H9 (cell line): ENCODE results near the gene INO80. TPM values are rescaled to one million over a fixed set of nuclear protein-coding genes. Genes with fewer than 3 reads are reported as not detected.

Experiments
- DNase-seq: peaks from one replicate; pipeline ENCODE4 v3.0.0-alpha.2; 2017
- H2AFZ ChIP-seq: one replicate; pipeline ENCODE4 v1.6.1; 2013; ENCODE audit warnings: mild to moderate bottlenecking, low read length, control low read depth, moderate library complexity
- H2AK5ac ChIP-seq: 2 replicates; pipeline ENCODE4 v1.6.1; 2013; ENCODE audit warnings: low read length, control low read depth, mixed read lengths; ENCODE audit not compliant: insufficient read length
- H2BK120ac ChIP-seq: one replicate; pipeline ENCODE4 v1.6.1; 2013; ENCODE audit warnings: low read depth, mild to moderate bottlenecking, low read length, control low read depth, inconsistent platforms; ENCODE audit not compliant: poor library complexity, severe bottlenecking
- H2BK12ac ChIP-seq: 2 replicates; pipeline ENCODE4 v1.6.1; 2013; ENCODE audit warnings: low read length, control low read depth, mixed read lengths, low read depth; ENCODE audit not compliant: insufficient read length
- H2BK15ac ChIP-seq: 2 replicates; pipeline ENCODE4 v1.6.1; 2013; ENCODE audit warnings: low read depth, low read length, control low read depth
- H2BK20ac ChIP-seq: one replicate; pipeline ENCODE4 v1.6.1; 2013; ENCODE audit warnings: low read depth, mild to moderate bottlenecking, low read length, control low read depth, inconsistent platforms; ENCODE audit not compliant: poor library complexity, severe bottlenecking
- H2BK5ac ChIP-seq: 2 replicates; pipeline ENCODE4 v1.6.1; 2013; ENCODE audit warnings: low read length, control low read depth, mixed read lengths; ENCODE audit not compliant: insufficient read length
- H3K14ac ChIP-seq: 2 replicates; pipeline ENCODE4 v1.6.1; 2013; ENCODE audit warnings: low read length, control low read depth; ENCODE audit not compliant: insufficient read depth
- H3K18ac ChIP-seq: 2 replicates; pipeline ENCODE4 v1.6.1; 2013; ENCODE audit warnings: low read depth, mild to moderate bottlenecking, mixed read lengths, low read length, control low read depth; ENCODE audit not compliant: insufficient read length
- H3K23ac ChIP-seq: 2 replicates; pipeline ENCODE4 v1.6.1; 2013; ENCODE audit warnings: low read length, control low read depth, mixed read lengths, low read depth; ENCODE audit not compliant: insufficient read length
- H3K23me2 ChIP-seq: 2 replicates; pipeline ENCODE4 v1.6.1; 2013; ENCODE audit warnings: low read depth, mild to moderate bottlenecking, mixed read lengths, low read length, control low read depth; ENCODE audit not compliant: insufficient read length, poor library complexity, severe bottlenecking
- H3K27ac ChIP-seq: 2 replicates; pipeline ENCODE4 v1.5.1; 2013; ENCODE audit warnings: low read length, control low read depth, mixed read lengths, low read depth; ENCODE audit not compliant: insufficient read length
- H3K27me3 ChIP-seq: 2 replicates; pipeline ENCODE4 v1.6.1; 2013; ENCODE audit warnings: low read length, control low read depth, inconsistent platforms; ENCODE audit not compliant: insufficient read depth
- H3K4ac ChIP-seq: 2 replicates; pipeline ENCODE4 v1.6.1; 2013; ENCODE audit warnings: low read depth, mild to moderate bottlenecking, control low read depth, inconsistent platforms, low read length, moderate library complexity
- H3K4me1 ChIP-seq: 2 replicates; pipeline ENCODE4 v1.6.1; 2013; ENCODE audit warnings: low read length, control low read depth, inconsistent platforms; ENCODE audit not compliant: insufficient read depth
- H3K4me2 ChIP-seq: 2 replicates; pipeline ENCODE4 v1.6.1; 2013; ENCODE audit warnings: low read length, control low read depth, mixed read lengths; ENCODE audit not compliant: insufficient read length, insufficient read depth
- H3K56ac ChIP-seq: 2 replicates; pipeline ENCODE4 v1.6.1; 2013; ENCODE audit warnings: low read depth, mild to moderate bottlenecking, mixed read lengths, low read length, control low read depth; ENCODE audit not compliant: insufficient read length
- H3K79me1 ChIP-seq: 2 replicates; pipeline ENCODE4 v1.6.1; 2013; ENCODE audit warnings: low read depth, mild to moderate bottlenecking, moderate library complexity, low read length, control low read depth, inconsistent platforms; ENCODE audit not compliant: insufficient read depth, poor library complexity, severe bottlenecking
- H3K79me2 ChIP-seq: 2 replicates; pipeline ENCODE4 v1.6.1; 2013; ENCODE audit warnings: low read length, control low read depth, inconsistent platforms; ENCODE audit not compliant: insufficient read depth
- H3K9ac ChIP-seq: 2 replicates; pipeline ENCODE4 v1.6.1; 2013; ENCODE audit warnings: low read length, control low read depth, mixed read lengths; ENCODE audit not compliant: insufficient read length; ENCODE audit errors: extremely low read depth
- H3K9me3 ChIP-seq: one replicate; pipeline ENCODE4 v1.6.1; 2013; ENCODE audit warnings: low read depth, low read length, inconsistent platforms; ENCODE audit not compliant: control insufficient read depth
- H3T11ph ChIP-seq: one replicate; pipeline ENCODE4 v1.6.1; 2013; ENCODE audit warnings: mild to moderate bottlenecking, low read length, control low read depth, inconsistent platforms
- H4K20me1 ChIP-seq: one replicate; pipeline ENCODE4 v1.6.1; 2013; ENCODE audit not compliant: control insufficient read depth, insufficient read length, insufficient read depth
- H4K5ac ChIP-seq: 2 replicates; pipeline ENCODE4 v1.6.1; 2013; ENCODE audit warnings: low read depth, mild to moderate bottlenecking, mixed read lengths, low read length, control low read depth; ENCODE audit not compliant: insufficient read length
- H4K8ac ChIP-seq: replicated peaks from 2 replicates; pipeline ENCODE4 v1.6.1; 2013; ENCODE audit warnings: low read length, control low read depth, mixed read lengths, low read depth; ENCODE audit not compliant: insufficient read length
- H4K91ac ChIP-seq: 2 replicates; pipeline ENCODE4 v1.6.1; 2013; ENCODE audit warnings: low read depth, mild to moderate bottlenecking, moderate library complexity, mixed read lengths, low read length, control low read depth; ENCODE audit not compliant: insufficient read length
- H3K27ac Mint-ChIP-seq, 3 experiments: 2 replicates in 2 of 3; 3 replicates in 1 of 3; pipeline ENCODE4 v1.8.0; 2020 to 2021; ENCODE audit warnings: mixed read lengths in 3 of 3, mild to moderate bottlenecking in 1 of 3, moderate library complexity in 1 of 3
- H3K27me3 Mint-ChIP-seq: 2 replicates; pipeline ENCODE4 v1.8.0; 2021; ENCODE audit warnings: low read depth, mild to moderate bottlenecking, moderate library complexity, mixed read lengths
- H3K36me3 Mint-ChIP-seq, 3 experiments: 2 replicates in 2 of 3; 3 replicates in 1 of 3; pipeline ENCODE4 v1.8.0; 2020 to 2021; ENCODE audit warnings: low read depth in 3 of 3, mixed read lengths in 3 of 3; ENCODE audit not compliant: insufficient read depth in 1 of 3
- H3K4me1 Mint-ChIP-seq, 2 experiments: 2 replicates each; pipeline ENCODE4 v1.8.0; 2020; ENCODE audit warnings: mixed read lengths in 2 of 2
- H3K4me3 Mint-ChIP-seq, 2 experiments: 2 replicates in 1 of 2; 3 replicates in 1 of 2; pipeline ENCODE4 v1.8.0; 2020 to 2021; ENCODE audit warnings: mild to moderate bottlenecking in 2 of 2, mixed read lengths in 2 of 2, moderate library complexity in 1 of 2
- H3K9me3 Mint-ChIP-seq, 2 experiments: 2 replicates in 1 of 2; 3 replicates in 1 of 2; pipeline ENCODE4 v1.8.0; 2020; ENCODE audit warnings: mild to moderate bottlenecking in 2 of 2, mixed read lengths in 2 of 2, moderate library complexity in 1 of 2
- CTCF ChIP-seq: fragments of 200-600 bp; sonication (generic); conservative IDR thresholded peaks from 3 replicates; pipeline ENCODE4 v1.8.0; 2021; ENCODE audit warnings: antibody characterized with exemption, mild to moderate bottlenecking
- WGBS: extraction: QIAGEN DNeasy Blood & Tissue Kit; methylation state at CpG from one replicate; pipeline ENCODE4 v1.1.7; 2013; ENCODE audit warnings: missing lambda C conversion rate, low lambda C conversion rate, mixed read lengths; ENCODE audit not compliant: insufficient read length; ENCODE audit errors: extremely low coverage; 5-methylcytosine and 5-hydroxymethylcytosine counted together
- total RNA-seq: library from RNA; stranded (reverse); gene quantifications from 2 replicates; pipeline ENCODE4 v1.2.1, GENCODE V29; 2021

Gene INO80
- total RNA-seq, 1 experiment from 2014 or later, result 29.2 TPM

GRCh38 chr15:41055706-41056105 lies 60.4 kb downstream of the INO80 start:
- H3K79me1 ChIP-seq, result no peaks in the 10 kb centered on the region
- H2BK12ac ChIP-seq, result no peak overlapping the region
- no peak overlapping the region for H3K4me2 ChIP-seq
- no peak overlapping the region for H3K27ac ChIP-seq
- no peaks in the 10 kb centered on the region for H3K4me1 ChIP-seq
- H3K56ac ChIP-seq, result no peak overlapping the region
- no peak overlapping the region for H4K8ac ChIP-seq
- no peaks in the 10 kb centered on the region for H3K23me2 ChIP-seq
- H3K23ac ChIP-seq, result no peak overlapping the region
- no peaks in the 10 kb centered on the region for H3K27me3 ChIP-seq
- Mint-ChIP-seq H3K9me3 (peaks cover 0 to 3% of the 10 kb centered on the region in 2 experiments; a peak in 2 of 5 replicates), H3K36me3 (peaks cover 52 to 86% (median 86%) of the 10 kb centered on the region in 3 experiments; a peak in 6 of 7 replicates), H3K27ac (no peak overlapping the region), H3K4me3 (no peak overlapping the region), H3K27me3 (no peaks in the 10 kb centered on the region), H3K4me1 (no peaks in the 10 kb centered on the region)
- no peak overlapping the region for H4K5ac ChIP-seq
- no peak overlapping the region for H2BK120ac ChIP-seq
- TF ChIP-seq CTCF, result no peak
- no peak overlapping the region for H3K18ac ChIP-seq
- DNase-seq, result no peak
- H2BK15ac ChIP-seq, result no peak overlapping the region
- H3K4ac ChIP-seq, result no peak overlapping the region
- no peak overlapping the region for H2BK5ac ChIP-seq
- no peak overlapping the region for H2AFZ ChIP-seq
- H4K20me1 ChIP-seq, result no peaks in the 10 kb centered on the region
- no peak overlapping the region for H3T11ph ChIP-seq
- no CpG with 5 or more reads among the region's 2 CpGs for WGBS
- no peak overlapping the region for H2AK5ac ChIP-seq
- H3K14ac ChIP-seq, result no peak overlapping the region
- H3K9ac ChIP-seq, result no peak overlapping the region
- H2BK20ac ChIP-seq, result no peak overlapping the region
- no peaks in the 10 kb centered on the region for H3K9me3 ChIP-seq
- no peaks in the 10 kb centered on the region for H3K79me2 ChIP-seq
- no peak overlapping the region for H4K91ac ChIP-seq
